Measurements from ENCODE around the gene IFI27.

Gene IFI27

DNA sequence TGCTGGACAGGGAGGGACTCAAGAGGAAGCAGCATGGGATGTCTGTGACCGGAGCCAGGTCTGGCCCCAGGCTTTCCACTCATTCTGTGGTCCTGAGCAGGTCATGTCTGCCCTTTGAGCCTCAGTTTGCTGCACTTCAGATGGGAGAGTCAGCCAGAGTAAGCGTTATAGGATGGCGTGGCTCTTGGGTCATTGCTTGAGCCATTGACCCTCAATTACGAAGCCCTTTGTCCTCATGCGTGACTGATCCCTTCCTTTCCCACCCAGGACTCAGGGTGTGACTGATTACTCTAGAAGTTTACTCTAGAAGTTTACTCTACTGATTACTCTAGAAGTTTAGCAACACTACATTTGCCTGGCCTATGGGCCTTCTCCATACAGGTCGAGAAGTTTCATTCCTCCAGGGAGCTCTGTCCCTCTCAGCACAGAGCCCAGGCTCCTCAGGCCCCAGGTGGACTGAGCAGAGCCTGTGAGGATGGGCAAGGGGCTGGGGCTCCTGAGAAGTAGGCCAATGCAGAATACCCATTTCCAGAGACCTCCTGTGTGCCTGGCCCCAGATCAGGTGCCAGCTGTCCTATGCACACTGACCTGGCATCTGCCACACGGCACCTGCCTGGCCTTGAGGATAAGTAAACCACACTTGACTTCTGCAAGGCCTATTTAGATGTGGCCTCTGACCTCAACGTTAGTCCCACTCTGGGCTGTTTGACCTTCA is 7.6 kb upstream of the IFI27 start:
- peak; percentile 42 for DNase-seq (ENCODE audit: low spot score)

DNA sequence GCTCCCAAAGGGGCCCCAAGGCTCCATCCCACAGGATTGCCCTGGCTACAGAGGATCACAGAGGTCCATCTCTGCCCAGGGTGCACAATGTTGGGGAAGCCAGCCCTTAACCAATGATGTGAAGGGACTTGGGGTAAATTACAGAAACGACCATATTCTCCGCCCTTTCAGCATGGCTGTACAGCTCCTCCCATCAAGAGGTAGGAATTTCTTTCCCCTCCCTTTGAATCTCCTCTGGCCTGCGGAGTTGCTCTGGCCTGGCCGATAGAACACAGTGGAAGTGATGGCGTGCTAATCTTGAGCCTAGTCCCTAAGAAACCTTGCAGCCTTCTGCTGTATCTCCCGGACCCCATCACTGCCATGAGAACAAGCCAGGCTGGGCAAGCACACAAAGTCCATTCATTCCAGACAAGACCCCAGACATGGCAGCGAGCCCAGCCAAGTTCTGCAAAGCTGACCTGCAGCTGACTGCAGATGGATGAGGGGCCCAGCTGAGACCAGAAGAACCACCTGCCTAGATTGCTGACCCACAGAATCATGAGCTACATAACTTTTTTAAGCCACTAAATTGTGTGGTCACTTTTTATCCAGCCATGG is 6.9 kb upstream of the IFI27 start:
- DNase-seq (ENCODE audit: low spot score): peak; percentile 52

DNA sequence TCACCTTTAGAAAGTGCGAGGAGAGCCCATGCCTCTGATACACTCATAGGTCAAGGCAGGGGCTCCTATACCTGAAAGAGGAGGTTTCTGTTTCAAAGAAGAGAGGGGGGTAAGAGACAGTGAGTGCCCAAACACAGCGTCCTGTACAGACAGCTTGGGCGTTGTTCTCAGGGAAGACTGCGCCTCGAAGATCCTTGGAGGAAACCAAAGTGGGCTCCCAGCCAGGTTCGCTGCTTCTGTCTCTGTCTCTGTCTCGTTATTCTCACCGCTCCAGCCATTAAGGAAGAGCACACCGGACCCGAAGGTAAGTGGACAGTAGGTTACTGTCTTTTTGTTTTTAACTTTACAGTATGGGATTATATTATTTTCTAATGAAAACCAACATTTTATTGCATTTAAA is 5.8 kb upstream of the IFI27 start:
- peak; percentile 17 for DNase-seq (ENCODE audit: low spot score)

DNA sequence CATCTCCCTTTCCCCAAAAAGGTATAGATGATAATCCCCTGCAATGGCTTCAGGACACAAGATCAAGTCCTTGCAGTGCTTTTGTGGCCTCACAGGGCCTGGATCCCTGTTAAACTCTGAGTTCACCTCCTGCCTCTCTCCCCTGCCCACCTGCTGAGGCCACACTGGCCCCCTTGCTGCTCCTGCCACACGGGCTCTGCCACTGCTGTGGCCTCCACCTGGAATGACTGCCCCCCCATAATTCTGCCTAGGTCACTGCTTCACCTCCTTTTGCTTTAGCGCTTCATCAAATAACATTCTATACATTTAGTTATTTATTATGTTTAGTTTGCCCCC is 653 bp upstream of the IFI27 start:
- DNase-seq (ENCODE audit: low spot score): peak; percentile 14

DNA sequence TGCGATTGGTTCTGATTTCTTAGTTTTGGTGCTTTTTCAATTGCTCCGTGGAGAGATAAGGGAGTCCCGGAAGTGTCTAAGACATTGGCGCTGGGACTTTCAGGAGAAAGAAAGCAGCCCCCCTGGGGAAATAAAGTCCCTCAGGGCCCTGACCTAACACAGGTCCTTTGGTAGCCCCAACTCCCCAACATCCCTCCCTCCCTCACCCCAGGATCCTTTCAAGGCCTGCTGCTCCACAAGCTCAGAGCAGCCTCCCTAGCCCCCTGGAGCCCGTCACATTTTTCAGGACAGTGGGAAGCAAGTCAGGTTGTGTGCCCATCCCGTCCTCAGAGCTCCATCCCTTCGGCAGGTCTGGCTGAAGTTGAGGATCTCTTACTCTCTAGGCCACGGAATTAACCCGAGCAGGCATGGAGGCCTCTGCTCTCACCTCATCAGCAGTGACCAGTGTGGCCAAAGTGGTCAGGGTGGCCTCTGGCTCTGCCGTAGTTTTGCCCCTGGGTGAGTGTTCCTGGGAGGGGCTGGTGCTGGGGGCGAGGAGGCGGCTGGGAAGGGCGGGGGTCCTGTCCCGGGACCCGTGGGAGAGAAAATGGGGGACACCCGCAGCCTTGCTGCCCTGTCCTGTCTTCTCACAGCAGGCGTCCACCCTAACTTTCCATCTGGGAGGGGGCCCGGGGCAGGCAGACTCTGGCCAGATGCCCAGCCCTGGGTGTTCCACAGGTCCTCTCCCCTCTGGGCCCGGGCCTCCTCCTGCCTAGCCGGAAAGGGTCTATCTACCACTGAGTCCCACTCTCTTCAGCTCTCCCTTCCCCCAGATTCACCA is 950 bp downstream of the IFI27 start:
- DNase-seq (ENCODE audit: low spot score): peak; percentile 57

DNA sequence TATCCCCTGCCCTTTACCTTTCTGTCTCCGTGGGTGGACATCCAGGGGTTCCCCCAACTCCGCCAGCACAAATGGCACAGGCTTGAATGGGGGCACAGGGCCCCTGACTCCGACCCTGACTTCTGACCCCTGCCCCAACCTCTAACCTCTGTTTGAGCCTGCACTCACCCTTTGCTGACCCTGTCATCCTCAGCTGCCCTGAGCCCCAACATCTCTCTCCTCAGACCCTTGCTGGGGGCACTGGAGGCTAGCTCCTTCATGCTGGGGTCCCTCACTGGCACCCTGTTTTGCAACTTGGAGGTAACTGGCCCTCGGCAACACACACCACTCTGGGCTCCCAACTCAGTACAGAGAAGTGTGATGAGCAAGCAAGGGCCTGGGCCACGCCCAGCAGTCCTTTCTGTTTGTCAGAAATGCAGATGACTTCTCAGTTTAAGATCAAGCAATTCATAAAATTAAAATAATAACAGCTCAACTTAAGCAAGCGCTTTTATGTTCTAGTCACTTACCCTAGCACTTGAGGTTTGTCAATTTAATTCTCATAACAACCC is 2.1 kb downstream of the IFI27 start:
- peak; percentile 26 for DNase-seq (ENCODE audit: low spot score)

DNA sequence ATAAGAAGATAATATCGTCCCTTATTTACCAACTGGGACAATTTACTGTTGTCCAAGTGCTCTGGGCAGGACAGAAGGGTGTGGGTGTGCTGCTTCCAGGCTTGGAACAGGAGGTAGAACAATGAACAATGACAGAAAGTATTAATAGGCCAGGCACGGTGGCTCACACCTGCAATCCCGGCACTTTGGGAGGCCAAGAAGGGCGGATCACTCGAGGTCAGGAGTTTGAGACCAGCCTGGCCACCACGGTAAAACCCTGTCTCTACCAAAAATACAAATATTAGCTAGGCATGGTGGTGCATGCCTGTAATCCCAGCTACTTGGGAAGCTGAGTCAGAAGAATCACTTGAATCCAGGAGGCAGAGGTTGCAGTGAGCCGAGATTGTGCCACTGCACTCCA is 2.5 kb downstream of the IFI27 start:
- peak; percentile 23 for DNase-seq (ENCODE audit: low spot score)

DNA sequence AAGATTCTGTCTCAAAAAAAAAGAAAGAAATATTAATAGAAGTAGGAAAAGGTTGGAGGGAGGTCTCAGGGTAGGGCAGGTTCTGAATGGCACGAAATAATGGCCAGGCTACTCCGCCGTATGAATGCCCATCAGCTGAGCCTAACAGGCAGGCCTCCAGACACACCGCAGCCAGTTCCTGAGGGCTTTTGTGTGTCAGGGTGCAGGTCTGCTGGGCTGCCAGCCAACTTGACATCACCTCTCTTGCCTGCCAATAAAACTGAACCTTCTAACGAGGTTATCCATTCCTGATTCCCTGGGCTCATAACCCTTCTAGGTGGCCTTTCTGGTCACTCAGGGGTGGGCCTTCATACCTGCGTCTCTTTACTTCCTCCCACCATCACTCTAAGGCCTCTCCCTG is 3.0 kb downstream of the IFI27 start:
- peak; percentile 26 for DNase-seq (ENCODE audit: low spot score)

DNA sequence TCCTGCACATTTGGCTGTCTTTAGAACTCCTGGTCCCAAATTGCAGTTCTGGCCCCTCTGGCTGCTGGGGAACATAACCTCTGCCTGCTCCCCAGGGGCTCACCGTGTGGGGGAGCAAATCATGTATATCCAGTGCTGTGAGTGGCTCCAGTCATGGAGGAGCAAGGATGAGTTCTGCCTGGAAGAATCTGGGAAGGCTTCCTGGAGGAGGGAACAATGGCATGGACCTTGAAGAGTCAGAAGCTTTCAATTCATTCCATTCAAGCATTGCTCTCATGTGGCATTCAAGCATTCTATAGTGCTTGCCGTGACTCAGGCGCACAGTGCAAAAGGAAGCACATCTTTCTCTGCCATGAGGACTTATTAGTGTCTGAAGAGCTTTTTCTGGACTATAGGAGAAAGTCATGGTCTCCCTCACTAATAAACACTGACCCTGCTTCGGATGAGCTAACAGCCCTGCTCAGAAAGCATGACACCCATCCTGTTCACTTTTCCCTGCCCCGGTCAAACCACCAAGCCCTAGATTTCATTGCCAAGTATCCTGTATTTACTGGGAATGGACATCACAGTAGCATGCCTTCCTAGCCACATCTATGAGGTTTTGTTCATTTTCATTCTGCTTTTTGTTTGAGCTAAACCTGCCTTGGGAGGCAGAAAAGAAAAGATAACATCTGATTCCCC is 3.5 kb downstream of the IFI27 start:
- DNase-seq (ENCODE audit: low spot score): peak; percentile 37

DNA sequence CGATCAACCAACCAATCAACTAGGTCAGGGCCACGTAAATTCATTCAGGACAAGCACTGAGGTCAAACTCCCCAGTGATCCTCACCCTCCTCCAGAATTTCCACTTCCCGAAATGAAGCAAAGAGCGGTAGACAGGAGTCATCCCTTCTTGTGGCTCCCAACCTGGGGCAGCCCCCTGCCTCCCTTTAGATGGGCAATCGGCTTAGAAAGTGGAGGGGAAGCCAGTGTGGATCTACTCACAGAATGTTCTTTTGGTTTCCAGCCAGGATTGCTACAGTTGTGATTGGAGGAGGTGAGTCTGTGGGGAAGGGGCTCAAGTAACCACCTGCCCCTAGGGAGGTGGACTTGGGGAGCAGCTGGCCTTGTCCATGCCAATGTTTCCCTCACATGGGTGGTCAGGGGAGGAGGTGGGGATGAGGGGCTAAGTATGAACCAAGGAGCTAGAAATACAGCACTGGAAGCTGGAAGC is 4.1 kb downstream of the IFI27 start:
- peak; percentile 61 for DNase-seq (ENCODE audit: low spot score)

DNA sequence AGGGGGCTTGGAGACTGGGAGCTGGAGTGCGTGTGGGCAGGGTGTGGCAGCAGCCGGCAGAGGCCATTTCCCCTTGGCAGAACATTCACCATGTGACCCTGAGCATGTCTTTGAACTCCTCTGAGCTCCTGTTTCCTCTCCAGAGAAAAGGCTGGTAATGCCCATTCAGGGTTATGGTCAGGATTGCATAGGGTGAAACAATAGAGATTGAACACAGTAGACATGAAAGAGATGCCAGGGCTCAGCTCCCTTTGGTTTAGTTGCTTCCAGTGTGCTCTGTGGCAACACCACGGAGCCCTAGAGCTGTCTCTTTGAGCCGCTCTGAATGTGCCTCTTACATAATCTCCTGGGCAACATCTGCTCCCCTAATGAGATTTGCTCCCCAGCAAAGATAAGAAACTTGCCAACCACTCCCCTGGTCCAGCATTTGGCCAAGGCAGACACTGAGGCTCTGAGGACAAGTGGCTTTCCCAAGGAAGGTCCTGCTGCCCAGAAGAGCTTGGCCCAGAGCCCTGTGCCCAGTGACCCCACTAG is 4.6 kb downstream of the IFI27 start:
- no peak for DNase-seq (ENCODE audit: low spot score)

DNA sequence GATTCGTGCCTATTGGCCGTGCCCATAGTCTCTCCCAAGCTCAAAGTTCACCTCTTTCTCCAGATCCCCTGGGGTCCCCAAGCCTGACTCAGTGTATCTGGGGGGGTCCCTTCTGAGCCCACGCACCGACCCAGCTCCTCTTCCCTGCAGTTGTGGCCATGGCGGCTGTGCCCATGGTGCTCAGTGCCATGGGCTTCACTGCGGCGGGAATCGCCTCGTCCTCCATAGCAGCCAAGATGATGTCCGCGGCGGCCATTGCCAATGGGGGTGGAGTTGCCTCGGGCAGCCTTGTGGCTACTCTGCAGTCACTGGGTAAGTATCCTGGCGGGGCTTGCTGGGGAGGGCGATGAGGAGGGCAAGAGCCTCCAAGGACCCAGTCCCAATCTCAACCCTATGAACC is 5.1 kb downstream of the IFI27 start:
- peak; percentile 47 for DNase-seq (ENCODE audit: low spot score)

DNA sequence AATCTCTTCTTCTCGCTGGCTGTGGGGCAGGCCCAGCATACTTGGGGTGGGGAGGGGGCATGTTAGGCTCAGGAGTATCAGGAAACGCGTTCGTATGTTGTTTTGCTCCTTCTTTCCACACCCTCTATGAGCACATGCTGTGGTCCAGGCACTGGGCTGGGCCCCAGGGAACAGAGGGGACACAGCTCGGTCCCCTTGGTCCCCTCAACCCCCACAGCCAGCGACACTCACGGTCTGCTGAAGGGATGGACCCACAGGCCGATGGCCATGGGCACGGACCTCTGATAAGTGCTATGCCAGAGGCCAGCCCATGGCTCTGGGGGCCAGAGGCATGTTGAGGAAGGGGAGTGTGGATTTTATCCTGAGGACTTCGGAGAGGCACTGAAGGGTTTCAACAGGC is 6.2 kb downstream of the IFI27 start:
- no peak for DNase-seq (ENCODE audit: low spot score)

DNA sequence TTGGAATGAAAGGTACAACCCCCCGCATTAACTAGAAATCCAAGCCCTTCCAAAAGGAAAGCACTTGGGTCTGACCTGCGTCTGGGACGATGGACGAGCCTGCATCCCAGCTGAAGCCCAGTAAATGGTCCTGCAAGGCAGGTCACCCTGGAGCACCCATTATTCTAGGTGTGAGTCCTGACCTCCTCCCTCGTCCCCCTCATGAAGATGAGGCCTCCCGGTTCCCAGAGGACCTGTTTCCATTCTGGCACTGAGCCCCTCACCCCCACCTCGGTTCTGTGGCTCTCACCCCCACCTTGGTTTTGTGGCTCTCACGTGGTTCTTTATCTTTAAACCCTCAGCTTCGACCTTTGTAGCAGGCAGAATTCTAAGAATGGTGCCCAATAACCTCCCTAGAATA is 7.3 kb downstream of the IFI27 start:
- peak; percentile 14 for DNase-seq (ENCODE audit: low spot score)

DNA sequence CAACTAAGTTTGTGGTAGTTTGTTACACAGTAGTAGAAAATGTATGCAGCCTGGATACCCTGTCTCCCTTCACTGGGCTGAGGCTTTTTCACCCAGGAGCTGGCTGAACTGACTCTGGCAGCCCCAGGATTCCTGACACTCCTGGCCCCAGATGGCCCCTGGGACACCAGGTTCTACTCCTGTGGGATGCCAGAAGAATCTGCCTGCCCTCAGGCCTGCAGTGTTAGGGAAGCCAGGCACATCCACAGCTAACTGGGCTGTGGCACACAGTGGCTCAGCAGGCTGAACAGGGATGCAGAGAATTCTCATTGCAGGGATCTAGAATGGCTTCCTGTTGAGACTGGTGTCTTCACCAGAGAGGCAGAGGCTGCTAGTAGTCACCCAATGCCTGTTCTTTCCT is 8.5 kb downstream of the IFI27 start:
- DNase-seq (ENCODE audit: low spot score): peak; percentile 33

DNA sequence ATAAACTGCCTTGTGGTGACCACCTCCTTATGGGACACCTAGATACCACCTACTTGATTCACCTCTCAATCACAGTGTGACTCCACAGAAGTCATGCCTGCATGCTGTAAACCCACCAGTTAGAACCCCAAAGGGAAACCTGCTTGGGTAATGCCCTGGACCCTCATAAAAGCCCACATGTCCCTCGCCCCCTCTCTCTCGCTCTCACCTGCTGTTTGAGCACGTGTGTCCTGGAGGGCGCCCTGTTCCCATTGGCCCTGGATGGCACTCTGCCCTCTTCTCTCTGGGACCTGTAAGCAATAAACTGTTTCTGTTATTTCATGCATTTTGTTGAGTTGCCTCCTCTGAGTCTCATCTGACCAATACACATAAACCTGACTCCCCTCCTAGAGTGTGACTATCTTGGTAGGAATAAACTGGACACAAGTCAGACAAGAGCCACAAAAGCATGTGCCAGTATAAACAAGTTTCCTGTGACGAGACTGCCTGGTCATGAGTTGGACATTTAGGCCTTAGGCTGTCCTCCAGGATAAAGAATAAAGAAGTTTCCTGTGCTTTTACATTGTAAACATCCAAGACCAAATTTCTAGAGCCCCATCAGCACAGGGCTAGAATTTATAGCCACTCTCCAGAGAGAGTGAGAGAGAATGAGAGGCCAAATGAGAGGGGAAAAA is 10.3 kb downstream of the IFI27 start:
- peak; percentile 30 for DNase-seq (ENCODE audit: low spot score)

DNA sequence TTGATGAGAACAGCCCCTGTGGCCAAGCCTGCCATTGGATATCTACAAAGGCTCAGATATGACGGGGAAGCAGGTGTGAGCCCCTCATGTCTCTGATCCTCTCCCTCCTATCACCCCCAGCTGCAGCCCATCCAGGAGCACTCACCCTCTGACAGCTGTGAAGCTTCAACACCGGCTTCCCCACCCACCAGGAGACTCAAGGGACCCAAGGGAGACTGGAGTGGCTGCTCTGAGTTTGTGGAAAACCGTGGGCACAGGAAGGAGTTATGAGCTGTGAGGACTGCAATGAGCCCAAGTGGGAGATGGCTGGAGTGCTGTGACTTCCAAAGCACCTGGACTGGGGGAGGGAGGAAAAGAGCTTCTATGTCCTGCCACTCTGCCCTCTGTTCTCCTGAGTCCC is 10.9 kb downstream of the IFI27 start:
- DNase-seq (ENCODE audit: low spot score): peak; percentile 49

DNA sequence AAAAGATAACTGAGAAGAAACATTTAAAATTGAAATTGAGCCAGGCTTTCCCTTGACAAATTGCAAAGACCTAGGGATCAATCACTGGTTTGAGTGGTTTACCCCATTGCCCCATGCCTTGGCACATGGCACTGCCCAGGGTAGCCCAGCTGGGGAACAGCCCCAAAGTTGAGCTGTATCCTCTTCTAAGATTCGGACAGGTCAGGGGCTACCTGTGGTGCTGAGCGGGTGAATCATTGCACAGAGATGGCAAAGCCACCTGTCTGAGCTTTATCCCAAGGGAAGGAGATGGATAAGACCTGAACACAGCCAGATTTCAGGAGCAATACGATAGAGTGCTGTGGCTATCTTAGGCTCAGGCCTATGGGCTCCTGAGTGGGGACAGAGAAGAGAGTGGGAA is 11.9 kb downstream of the IFI27 start:
- DNase-seq (ENCODE audit: low spot score): peak; percentile 26

DNA sequence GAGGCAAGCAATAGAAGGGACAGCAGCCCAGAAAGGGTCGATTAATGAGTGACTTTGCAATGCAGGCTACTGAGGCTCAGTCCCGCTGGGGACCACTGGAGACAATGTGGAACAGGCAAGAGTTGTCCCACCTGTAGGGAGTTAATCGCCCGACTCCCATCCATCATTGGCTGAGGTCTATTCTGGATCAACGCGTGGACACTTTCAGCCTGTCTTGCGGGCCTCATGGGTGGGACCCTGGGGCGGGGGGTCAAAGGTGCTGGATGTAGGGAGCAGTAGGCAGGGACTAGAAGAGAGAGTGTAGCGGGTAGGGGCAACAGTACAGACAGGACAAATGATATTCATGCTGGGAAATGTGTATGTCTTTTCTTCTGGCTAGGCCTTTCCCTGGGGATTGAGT is 12.8 kb downstream of the IFI27 start:
- DNase-seq (ENCODE audit: low spot score): no peak

DNA sequence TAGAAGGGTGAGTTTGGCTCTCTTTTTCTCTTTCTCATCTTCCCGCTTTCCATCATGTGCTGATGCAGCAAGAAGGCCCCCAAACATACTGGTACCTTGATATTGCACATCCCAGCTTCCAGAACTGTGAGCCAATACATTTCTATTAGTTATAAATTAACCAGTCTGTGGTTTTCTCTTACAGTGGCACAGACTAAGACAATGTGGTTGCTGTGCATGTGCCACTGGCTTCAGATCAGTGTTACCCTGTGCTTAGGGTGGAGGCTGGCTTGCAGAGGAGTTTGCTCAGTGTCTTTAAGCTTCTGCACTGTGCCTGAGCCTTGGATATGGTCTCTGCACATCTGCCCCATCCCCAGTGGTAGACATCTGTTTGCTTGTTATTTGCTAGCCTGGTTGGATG is 13.3 kb downstream of the IFI27 start:
- no peak for DNase-seq (ENCODE audit: low spot score)

DNA sequence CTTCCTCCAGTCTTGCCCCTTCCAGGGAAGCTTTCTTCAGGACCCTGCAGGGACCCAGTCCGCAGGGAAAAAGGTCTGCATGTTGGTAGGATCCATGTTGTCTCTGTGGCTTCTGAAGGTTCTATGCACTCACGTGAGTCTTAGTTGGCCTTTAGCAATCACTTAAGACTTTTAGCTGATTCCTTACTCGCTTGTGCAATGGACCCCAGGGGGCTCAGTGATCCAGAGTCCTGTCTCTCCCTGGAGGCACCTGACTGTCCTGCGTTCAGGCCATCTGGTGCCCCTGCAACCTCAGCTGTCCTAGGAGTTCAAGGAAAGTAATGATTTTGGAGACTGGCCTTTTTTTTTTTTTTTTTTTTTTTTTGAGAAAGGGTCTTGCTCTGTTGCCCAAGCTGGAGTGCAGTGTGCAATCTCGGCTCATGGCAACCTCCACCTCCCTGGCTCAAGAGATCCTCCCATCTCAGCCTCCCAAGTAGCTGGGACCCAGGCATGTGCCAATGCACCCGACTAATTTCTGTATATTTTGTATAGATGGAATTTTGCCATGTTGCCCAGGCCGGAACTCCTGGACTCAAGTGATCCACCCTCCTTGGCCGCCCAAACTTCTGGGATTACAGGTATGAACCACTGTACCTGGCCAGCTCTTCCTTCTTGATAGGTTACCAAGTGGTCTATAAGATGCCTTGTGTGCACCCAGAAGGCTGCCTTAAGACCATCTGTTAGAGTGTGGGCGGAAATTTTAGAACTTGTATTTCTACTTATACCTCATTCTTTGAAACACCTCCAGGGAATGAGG is 14.2 kb downstream of the IFI27 start:
- no peak for DNase-seq (ENCODE audit: low spot score)

Measured in left forelimb (tissue), 1 donor.